HG02759 (cell line): ENCODE results near the gene ISYNA1.
A peak's percentile ranks its signal among the peaks of the same experiment; 100 is the strongest.

Experiments
- ATAC-seq: cut with Tn5 transposase; IDR thresholded peaks from one replicate; pipeline ENCODE4 v1.9.1; 2021; ENCODE audit warnings: mild to moderate bottlenecking, moderate library complexity; ENCODE audit not compliant: unreplicated experiment

ISYNA1 gene

GRCh38 chr19:18445262-18445948 is 7.5 kb upstream of the ISYNA1 start:
- ATAC-seq: no peak

GRCh38 chr19:18444513-18444912 is 6.6 kb upstream of the ISYNA1 start:
- no peak for ATAC-seq

- no peak for ATAC-seq
Measured at GRCh38 chr19:18443831-18444230, 5.9 kb upstream of the ISYNA1 start.

- no peak for ATAC-seq
Measured at GRCh38 chr19:18443406-18443805, 5.5 kb upstream of the ISYNA1 start.

GRCh38 chr19:18442941-18443340 is 5.0 kb upstream of the ISYNA1 start:
- ATAC-seq: no peak

GRCh38 chr19:18441804-18442788 is 4.2 kb upstream of the ISYNA1 start:
- no peak for ATAC-seq

- no peak for ATAC-seq
Measured at GRCh38 chr19:18440936-18441803, 3.2 kb upstream of the ISYNA1 start.

- ATAC-seq: no peak
Measured at GRCh38 chr19:18440415-18440877, 2.5 kb upstream of the ISYNA1 start.

GRCh38 chr19:18439910-18440237 is 1.9 kb upstream of the ISYNA1 start:
- ATAC-seq: no peak

GRCh38 chr19:18439025-18439909 is 1.3 kb upstream of the ISYNA1 start:
- ATAC-seq: no peak

GRCh38 chr19:18438331-18439024 is 545 bp upstream of the ISYNA1 start:
- ATAC-seq: no peak

- ATAC-seq: peak; percentile 60
Measured at GRCh38 chr19:18436671-18437490, 1.1 kb downstream of the ISYNA1 start.

- ATAC-seq: no peak
Measured at GRCh38 chr19:18435842-18436670, 1.9 kb downstream of the ISYNA1 start.

GRCh38 chr19:18435178-18435841 is 2.6 kb downstream of the ISYNA1 start:
- ATAC-seq: no peak

GRCh38 chr19:18434411-18435175 is 3.3 kb downstream of the ISYNA1 start:
- ATAC-seq: no peak

GRCh38 chr19:18433735-18434398 is 4.1 kb downstream of the ISYNA1 start:
- ATAC-seq: no peak
